Caco-2 (cell line): Measurements from ENCODE around the gene VKORC1. TPM values are rescaled to one million over a fixed set of nuclear protein-coding genes. Genes with fewer than 3 reads are reported as not detected.
A peak's percentile ranks its signal among the peaks of the same experiment; 100 is the strongest.

Experiments
- BruUV-seq: library from RNA; stranded (reverse); fragments of 400-500 nt; replicated peaks from 2 replicates; lab custom pipeline; 2021; lab: Mats Ljungman, UMichigan
- CTCF ChIA-PET: fragments of 300-600 bp; sonication (Branson Sonifier 250); formaldehyde crosslinking; loops from one replicate; lab custom pipeline; 2022; ENCODE audit warnings: antibody characterized with exemption; lab: Charles Lee
- POLR2A ChIA-PET: fragments of 300-600 bp; sonication (Branson Sonifier 250); formaldehyde crosslinking; loops from one replicate; lab custom pipeline; 2022; ENCODE audit warnings: antibody characterized with exemption; lab: Charles Lee
- DNase-seq, 2 experiments: peaks; one replicate each; pipeline versions ENCODE4 v3.0.0 to v3.0.0-alpha.2; 2020 to 2022
- H3K27me3 ChIP-seq: replicated peaks from 2 replicates; pipeline ENCODE4 v1.6.0; 2011; ENCODE audit warnings: low read length; ENCODE audit not compliant: control insufficient read depth, insufficient read depth
- H3K36me3 ChIP-seq: 2 replicates; pipeline ENCODE4 v1.5.1; 2011; ENCODE audit warnings: low read length; ENCODE audit not compliant: control insufficient read depth, insufficient read depth
- H3K4me1 ChIP-seq: fragments of 250-450 bp; sonication (Bioruptor Pico); 2 replicates; pipeline ENCODE4 v1.5.1; 2020; ENCODE audit warnings: mild to moderate bottlenecking
- H3K4me3 ChIP-seq: 2 replicates; pipeline ENCODE4 v1.5.1; 2011; ENCODE audit warnings: low read depth, mild to moderate bottlenecking, control low read depth, low read length
- H3K9me3 ChIP-seq: fragments of 250-450 bp; sonication (Bioruptor Pico); 2 replicates; pipeline ENCODE4 v1.5.1; 2020; ENCODE audit warnings: mild to moderate bottlenecking, moderate library complexity
- H3K27ac Mint-ChIP-seq: one replicate; pipeline ENCODE4 v1.8.0; 2022; ENCODE audit warnings: mixed read lengths; ENCODE audit not compliant: unreplicated experiment
- H3K27me3 Mint-ChIP-seq: one replicate; pipeline ENCODE4 v1.8.0; 2022; ENCODE audit warnings: mixed read lengths; ENCODE audit not compliant: insufficient read depth, unreplicated experiment
- H3K36me3 Mint-ChIP-seq: one replicate; pipeline ENCODE4 v1.8.0; 2022; ENCODE audit warnings: mild to moderate bottlenecking, mixed read lengths; ENCODE audit not compliant: insufficient read depth, unreplicated experiment
- H3K4me1 Mint-ChIP-seq: one replicate; pipeline ENCODE4 v1.8.0; 2022; ENCODE audit warnings: low read depth, mixed read lengths; ENCODE audit not compliant: unreplicated experiment
- H3K4me3 Mint-ChIP-seq: one replicate; pipeline ENCODE4 v1.8.0; 2022; ENCODE audit warnings: mild to moderate bottlenecking, moderate library complexity, mixed read lengths; ENCODE audit not compliant: unreplicated experiment
- H3K9me3 Mint-ChIP-seq: one replicate; pipeline ENCODE4 v1.8.0; 2022; ENCODE audit warnings: mixed read lengths; ENCODE audit not compliant: unreplicated experiment
- intact Hi-C: fragments of 100-400 bp; cut with micrococcal nuclease; formaldehyde crosslinking; loops from one replicate; pipeline ENCODE4 v1.10.0; 2022; ENCODE audit not compliant: unreplicated experiment
- total RNA-seq: library from RNA; stranded (reverse); gene quantifications from 2 replicates; pipeline ENCODE4 v1.2.3, GENCODE V29; 2022
- TF ChIP-seq, protein P1 (sequence below), 2 experiments: fragments of 200-600 bp in 1 of 2; IDR thresholded peaks; 1 replicate in 1 of 2; 2 replicates in 1 of 2; pipeline versions ENCODE4 v1.5.1 to v1.8.0; 2011 to 2022; ENCODE audit warnings: antibody characterized with exemption in 1 of 2, control low read depth in 1 of 2, inconsistent platforms in 1 of 2, low read depth in 1 of 2, low read length in 1 of 2, mild to moderate bottlenecking in 1 of 2, moderate library complexity in 1 of 2; ENCODE audit not compliant: insufficient read depth in 1 of 2, severe bottlenecking in 1 of 2, unreplicated experiment in 1 of 2

Gene VKORC1
- total RNA-seq, 1 experiment from 2014 or later: 61.3 TPM

DNA sequence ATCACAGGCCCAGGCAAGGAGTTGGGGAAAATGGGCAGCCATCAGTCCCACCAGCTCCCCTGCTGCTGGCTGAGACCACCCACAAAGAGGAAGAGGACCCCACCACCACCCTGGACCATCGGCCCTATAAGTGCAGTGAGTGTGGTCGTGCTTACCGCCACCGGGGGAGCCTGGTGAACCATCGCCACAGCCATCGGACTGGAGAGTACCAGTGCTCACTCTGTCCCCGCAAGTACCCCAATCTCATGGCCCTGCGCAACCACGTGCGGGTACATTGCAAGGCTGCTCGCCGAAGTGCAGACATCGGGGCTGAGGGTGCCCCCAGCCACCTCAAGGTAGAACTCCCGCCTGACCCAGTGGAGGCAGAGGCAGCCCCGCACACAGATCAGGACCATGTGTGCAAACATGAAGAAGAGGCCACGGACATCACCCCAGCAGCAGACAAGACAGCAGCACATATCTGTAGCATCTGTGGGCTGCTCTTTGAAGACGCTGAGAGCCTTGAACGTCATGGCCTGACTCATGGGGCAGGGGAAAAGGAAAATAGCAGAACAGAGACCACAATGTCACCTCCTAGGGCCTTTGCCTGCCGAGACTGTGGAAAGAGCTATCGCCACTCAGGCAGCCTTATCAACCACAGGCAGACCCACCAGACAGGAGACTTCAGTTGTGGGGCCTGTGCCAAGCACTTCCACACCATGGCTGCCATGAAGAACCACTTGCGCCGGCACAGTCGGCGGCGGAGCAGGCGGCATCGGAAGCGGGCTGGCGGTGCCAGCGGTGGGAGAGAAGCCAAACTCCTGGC, 16.8 kb downstream of the VKORC1 start:
- TF ChIP-seq, protein P1, sequence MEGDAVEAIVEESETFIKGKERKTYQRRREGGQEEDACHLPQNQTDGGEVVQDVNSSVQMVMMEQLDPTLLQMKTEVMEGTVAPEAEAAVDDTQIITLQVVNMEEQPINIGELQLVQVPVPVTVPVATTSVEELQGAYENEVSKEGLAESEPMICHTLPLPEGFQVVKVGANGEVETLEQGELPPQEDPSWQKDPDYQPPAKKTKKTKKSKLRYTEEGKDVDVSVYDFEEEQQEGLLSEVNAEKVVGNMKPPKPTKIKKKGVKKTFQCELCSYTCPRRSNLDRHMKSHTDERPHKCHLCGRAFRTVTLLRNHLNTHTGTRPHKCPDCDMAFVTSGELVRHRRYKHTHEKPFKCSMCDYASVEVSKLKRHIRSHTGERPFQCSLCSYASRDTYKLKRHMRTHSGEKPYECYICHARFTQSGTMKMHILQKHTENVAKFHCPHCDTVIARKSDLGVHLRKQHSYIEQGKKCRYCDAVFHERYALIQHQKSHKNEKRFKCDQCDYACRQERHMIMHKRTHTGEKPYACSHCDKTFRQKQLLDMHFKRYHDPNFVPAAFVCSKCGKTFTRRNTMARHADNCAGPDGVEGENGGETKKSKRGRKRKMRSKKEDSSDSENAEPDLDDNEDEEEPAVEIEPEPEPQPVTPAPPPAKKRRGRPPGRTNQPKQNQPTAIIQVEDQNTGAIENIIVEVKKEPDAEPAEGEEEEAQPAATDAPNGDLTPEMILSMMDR (IDR thresholded peaks at IDR 0.05; ENCODE audit: insufficient read depth in 1 of 2, low read depth in 1 of 2, low read length in 1 of 2, severe bottlenecking in 1 of 2, unreplicated experiment in 1 of 2): no peak
- no peaks in the 10 kb centered on the region for H3K4me1 ChIP-seq
- CTCF ChIA-PET: no interaction called here
- no peaks in the 10 kb centered on the region for H3K27me3 ChIP-seq
- Mint-ChIP-seq H3K4me3 (no peak overlapping the region), H3K27me3 (no peaks in the 10 kb centered on the region), H3K9me3 (no peaks in the 10 kb centered on the region), H3K4me1 (peaks cover 7% of the 10 kb centered on the region), H3K36me3 (peaks cover 14% of the 10 kb centered on the region), H3K27ac (no peak overlapping the region)
- POLR2A ChIA-PET: interaction anchor here (0.7 kb wide), 1 partner anchor 21 kb away, joined by 3 read pairs; no protein-coding TSS in a partner anchor
- intact Hi-C loops: no loop called here
- BruUV-seq: no TSS peak
- no peak overlapping the region for H3K4me3 ChIP-seq
- DNase-seq: no peak
- H3K36me3 ChIP-seq: peaks cover 3% of the 10 kb centered on the region
- H3K9me3 ChIP-seq: no peaks in the 10 kb centered on the region

DNA sequence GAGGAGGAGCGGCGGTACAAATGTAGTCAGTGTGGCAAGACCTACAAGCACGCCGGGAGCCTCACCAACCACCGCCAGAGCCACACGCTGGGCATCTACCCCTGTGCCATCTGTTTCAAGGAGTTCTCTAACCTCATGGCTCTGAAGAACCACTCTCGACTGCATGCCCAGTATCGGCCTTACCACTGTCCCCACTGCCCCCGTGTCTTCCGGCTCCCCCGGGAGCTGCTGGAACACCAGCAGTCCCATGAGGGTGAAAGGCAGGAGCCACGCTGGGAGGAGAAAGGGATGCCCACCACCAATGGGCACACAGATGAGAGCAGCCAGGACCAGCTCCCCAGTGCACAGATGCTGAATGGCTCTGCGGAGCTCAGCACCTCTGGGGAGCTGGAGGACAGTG, 17.6 kb downstream of the VKORC1 start:
- Mint-ChIP-seq H3K27me3 (no peaks in the 10 kb centered on the region), H3K4me3 (no peak overlapping the region), H3K27ac (no peak overlapping the region), H3K4me1 (peaks cover 7% of the 10 kb centered on the region), H3K36me3 (peaks cover 8% of the 10 kb centered on the region), H3K9me3 (no peaks in the 10 kb centered on the region)
- CTCF ChIA-PET: no interaction called here
- Histone ChIP-seq H3K36me3 (peaks cover 3% of the 10 kb centered on the region), H3K4me1 (peaks cover 4% of the 10 kb centered on the region; the same call in 1 of the 2 replicates), H3K27me3 (no peaks in the 10 kb centered on the region), H3K9me3 (no peaks in the 10 kb centered on the region), H3K4me3 (no peak overlapping the region)
- BruUV-seq: no TSS peak
- POLR2A ChIA-PET: no interaction called here
- DNase-seq: no peak
- intact Hi-C loops: no loop called here
- TF ChIP-seq, protein P1 (IDR thresholded peaks at IDR 0.05; ENCODE audit: insufficient read depth in 1 of 2, low read depth in 1 of 2, low read length in 1 of 2, severe bottlenecking in 1 of 2, unreplicated experiment in 1 of 2): no peak

GRCh38 chr16:31076319-31076718, 18.3 kb downstream of the VKORC1 start:
- CTCF ChIA-PET: no interaction called here
- Mint-ChIP-seq H3K27ac (peak overlapping the region; percentile 35), H3K36me3 (peaks cover 7% of the 10 kb centered on the region), H3K9me3 (no peaks in the 10 kb centered on the region), H3K4me1 (peaks cover 7% of the 10 kb centered on the region), H3K4me3 (no peak overlapping the region), H3K27me3 (no peaks in the 10 kb centered on the region)
- no TSS peak for BruUV-seq
- DNase-seq: no peak
- Histone ChIP-seq H3K4me1 (peaks cover 9% of the 10 kb centered on the region; the same call in 1 of the 2 replicates), H3K9me3 (no peaks in the 10 kb centered on the region), H3K36me3 (peaks cover 3% of the 10 kb centered on the region), H3K27me3 (no peaks in the 10 kb centered on the region), H3K4me3 (no peak overlapping the region)
- intact Hi-C loops: no loop called here
- POLR2A ChIA-PET: no interaction called here
- TF ChIP-seq, protein P1 (IDR thresholded peaks at IDR 0.05; ENCODE audit: insufficient read depth in 1 of 2, low read depth in 1 of 2, low read length in 1 of 2, severe bottlenecking in 1 of 2, unreplicated experiment in 1 of 2): no peak
